Activated T-helper 1 cell treated with anti-CD3 and anti-CD28 coated beads, Interleukin-2, amount 50 U/mL, for 16 hours (primary cell): ENCODE measurements around the gene ENGASE.
A peak's percentile ranks its signal among the peaks of the same experiment; 100 is the strongest.

Source experiments
- DNase-seq, 2 donors: peaks; one replicate each; pipeline ENCODE4 v3.0.0-alpha.2; 2020; ENCODE audit warnings: low read depth in 1 of 2, low spot score in 1 of 2

The ENGASE gene

GRCh38 chr17:79039171-79039570 lies 35.5 kb upstream of the ENGASE start:
- DNase-seq, result no peak

- DNase-seq, result no peak
These were observed 34.7 kb upstream of the ENGASE start for GRCh38 chr17:79039886-79040285.

GRCh38 chr17:79041041-79041570 lies 33.5 kb upstream of the ENGASE start:
- no peak for DNase-seq

DNA sequence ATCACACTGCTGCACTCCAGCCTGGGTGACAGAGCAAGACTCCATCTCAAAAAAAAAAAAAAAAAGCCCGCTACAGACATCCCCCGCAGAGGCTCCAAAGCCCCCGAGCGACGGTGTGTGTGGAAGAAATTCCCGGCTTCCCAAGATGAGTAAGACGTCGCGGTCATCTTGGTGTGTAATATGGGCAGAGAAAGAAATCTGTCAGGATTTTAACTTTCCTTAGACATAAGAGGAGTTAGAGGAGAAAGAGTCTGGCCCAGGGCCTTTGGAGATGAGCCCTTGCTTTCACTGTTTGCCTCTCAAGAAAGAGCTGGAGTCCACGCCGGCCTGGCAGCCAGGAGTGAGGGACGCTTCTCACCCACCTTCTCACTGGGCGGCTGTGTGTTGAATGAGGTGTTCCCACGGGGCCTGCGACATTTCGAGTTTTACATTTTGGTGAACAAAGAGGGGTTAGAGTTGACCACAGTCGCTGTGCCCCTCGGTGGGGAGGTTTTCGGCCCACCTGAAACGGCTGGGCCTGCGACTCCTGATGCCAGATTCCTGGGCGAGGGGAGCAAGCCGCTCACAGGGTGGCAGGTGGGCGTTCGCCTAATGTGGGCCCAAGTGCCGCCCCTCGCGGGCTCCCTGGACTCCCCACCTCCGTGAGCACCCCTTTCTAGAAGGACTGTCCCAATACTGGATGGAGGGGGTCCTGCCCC lies 32.8 kb upstream of the ENGASE start:
- DNase-seq, result no peak

GRCh38 chr17:79042421-79043190 lies 32.0 kb upstream of the ENGASE start:
- DNase-seq, result peak; percentile 53 to 55

GRCh38 chr17:79043191-79043930 lies 31.3 kb upstream of the ENGASE start:
- DNase-seq, result no peak

- no peak for DNase-seq
These were observed 30.7 kb upstream of the ENGASE start for GRCh38 chr17:79043931-79044320.

GRCh38 chr17:79044462-79044861 lies 30.2 kb upstream of the ENGASE start:
- DNase-seq, result no peak

DNA sequence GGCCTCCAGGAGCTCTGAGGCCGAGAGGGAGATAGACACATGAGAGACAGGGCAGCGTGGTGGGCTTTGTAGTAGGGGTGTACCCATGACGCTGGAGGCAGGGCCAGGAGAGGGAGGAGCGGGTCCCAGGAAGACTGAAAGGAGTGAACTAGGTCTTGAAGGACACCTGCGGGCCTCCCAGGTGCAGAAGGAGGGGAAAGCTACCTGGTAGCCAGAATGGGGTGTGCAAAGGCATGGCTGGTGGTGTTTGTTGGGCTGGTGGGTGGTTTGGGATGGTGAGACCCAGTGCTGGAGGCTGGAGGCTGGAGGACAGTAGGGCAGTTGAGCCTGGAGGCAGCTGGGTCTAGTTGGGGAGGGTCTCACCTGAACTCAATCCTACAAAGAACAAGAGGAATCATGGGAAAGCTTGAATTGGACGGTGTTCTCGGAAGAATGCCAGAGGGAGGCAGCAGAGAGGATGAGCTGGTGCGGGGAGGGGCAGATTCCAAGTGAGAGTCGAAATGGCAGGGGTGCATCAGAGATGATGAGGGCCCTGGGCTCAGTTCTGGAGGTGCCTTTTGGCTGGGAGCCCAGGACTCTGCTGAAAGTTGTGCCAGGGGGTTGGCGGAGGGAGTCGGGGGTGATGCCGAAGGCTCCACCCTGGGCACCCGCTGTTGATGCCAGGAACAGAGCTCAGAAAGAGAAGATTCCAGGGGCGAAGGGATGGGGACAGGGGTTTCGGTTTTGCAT lies 29.5 kb upstream of the ENGASE start:
- no peak for DNase-seq

- peak; percentile 28 to 29 for DNase-seq
These were observed 28.8 kb upstream of the ENGASE start for GRCh38 chr17:79045842-79046196.

- DNase-seq, result no peak
These were observed 28.3 kb upstream of the ENGASE start for GRCh38 chr17:79046197-79046915.

- DNase-seq, result no peak
These were observed 27.7 kb upstream of the ENGASE start for GRCh38 chr17:79046916-79047280.

GRCh38 chr17:79047291-79047920 lies 27.2 kb upstream of the ENGASE start:
- no peak for DNase-seq

DNA sequence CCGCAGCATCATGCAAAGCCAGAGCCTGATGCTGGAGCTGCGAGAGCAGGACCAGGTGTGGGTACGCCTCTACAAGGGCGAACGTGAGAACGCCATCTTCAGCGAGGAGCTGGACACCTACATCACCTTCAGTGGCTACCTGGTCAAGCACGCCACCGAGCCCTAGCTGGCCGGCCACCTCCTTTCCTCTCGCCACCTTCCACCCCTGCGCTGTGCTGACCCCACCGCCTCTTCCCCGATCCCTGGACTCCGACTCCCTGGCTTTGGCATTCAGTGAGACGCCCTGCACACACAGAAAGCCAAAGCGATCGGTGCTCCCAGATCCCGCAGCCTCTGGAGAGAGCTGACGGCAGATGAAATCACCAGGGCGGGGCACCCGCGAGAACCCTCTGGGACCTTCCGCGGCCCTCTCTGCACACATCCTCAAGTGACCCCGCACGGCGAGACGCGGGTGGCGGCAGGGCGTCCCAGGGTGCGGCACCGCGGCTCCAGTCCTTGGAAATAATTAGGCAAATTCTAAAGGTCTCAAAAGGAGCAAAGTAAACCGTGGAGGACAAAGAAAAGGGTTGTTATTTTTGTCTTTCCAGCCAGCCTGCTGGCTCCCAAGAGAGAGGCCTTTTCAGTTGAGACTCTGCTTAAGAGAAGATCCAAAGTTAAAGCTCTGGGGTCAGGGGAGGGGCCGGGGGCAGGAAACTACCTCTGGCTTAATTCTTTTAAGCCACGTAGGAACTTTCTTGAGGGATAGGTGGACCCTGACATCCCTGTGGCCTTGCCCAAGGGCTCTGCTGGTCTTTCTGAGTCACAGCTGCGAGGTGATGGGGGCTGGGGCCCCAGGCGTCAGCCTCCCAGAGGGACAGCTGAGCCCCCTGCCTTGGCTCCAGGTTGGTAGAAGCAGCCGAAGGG lies 26.4 kb upstream of the ENGASE start:
- DNase-seq, result no peak

DNA sequence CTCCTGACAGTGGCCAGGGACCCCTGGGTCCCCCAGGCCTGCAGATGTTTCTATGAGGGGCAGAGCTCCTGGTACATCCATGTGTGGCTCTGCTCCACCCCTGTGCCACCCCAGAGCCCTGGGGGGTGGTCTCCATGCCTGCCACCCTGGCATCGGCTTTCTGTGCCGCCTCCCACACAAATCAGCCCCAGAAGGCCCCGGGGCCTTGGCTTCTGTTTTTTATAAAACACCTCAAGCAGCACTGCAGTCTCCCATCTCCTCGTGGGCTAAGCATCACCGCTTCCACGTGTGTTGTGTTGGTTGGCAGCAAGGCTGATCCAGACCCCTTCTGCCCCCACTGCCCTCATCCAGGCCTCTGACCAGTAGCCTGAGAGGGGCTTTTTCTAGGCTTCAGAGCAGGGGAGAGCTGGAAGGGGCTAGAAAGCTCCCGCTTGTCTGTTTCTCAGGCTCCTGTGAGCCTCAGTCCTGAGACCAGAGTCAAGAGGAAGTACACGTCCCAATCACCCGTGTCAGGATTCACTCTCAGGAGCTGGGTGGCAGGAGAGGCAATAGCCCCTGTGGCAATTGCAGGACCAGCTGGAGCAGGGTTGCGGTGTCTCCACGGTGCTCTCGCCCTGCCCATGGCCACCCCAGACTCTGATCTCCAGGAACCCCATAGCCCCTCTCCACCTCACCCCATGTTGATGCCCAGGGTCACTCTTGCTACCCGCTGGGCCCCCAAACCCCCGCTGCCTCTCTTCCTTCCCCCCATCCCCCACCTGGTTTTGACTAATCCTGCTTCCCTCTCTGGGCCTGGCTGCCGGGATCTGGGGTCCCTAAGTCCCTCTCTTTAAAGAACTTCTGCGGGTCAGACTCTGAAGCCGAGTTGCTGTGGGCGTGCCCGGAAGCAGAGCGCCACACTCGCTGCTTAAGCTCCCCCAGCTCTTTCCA lies 25.5 kb upstream of the ENGASE start:
- DNase-seq, result no peak

DNA sequence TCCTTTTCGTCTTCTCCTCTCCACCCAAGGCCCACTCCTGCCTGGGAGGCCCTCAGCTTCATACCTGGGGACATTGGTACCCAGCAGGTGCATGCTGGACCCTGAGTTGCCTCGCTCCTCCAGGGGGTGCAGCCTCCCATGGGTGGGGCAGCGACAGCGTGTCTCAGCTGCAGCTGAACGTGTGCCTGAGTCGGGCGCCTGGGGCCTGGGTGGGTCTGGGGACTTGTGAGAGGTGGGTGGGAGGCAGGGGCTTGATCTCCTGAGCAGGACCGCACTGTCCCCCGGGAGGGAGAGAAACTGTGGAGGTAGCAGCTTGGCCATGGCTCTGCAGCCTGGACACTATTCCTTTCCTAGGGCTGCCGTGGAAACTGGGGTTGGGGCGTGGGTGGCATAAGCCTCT lies 24.8 kb upstream of the ENGASE start:
- no peak for DNase-seq

GRCh38 chr17:79050551-79050950 lies 24.1 kb upstream of the ENGASE start:
- DNase-seq, result no peak

DNA sequence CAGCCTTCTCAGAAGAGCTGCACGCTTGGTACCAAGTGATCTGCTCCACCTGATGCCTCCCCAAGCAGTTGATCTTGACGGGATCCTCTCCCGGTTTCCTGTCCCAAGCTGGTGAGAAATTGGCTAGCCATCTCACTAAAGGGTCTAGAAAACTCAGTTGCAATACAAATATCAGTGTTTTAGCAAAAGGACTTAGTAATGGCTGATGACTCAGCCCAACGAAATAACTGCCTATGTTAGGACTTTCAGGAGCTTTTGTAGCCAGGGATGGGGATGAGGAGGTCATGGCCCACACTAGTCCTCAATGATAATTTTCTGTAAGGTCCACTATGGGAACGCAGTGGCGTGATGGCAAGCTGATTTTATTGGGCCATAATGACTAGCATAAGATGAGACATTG lies 23.3 kb upstream of the ENGASE start:
- DNase-seq, result no peak
